C4-2B (cell line): Measurements from ENCODE around the gene TNFRSF21.
"Not testable (repeated sequence)": the region's sequence is repeated elsewhere in the genome, so short reads cannot be mapped to it uniquely, and the experiment has no call there.

Experiments used
- H3K27ac ChIP-seq: fragments of 450-650 bp; 2 replicates; pipeline ENCODE4 v1.5.1; 2017
- CTCF ChIP-seq: fragments of 450-650 bp; conservative IDR thresholded peaks from 2 replicates; pipeline ENCODE4 v1.5.1; 2017; ENCODE audit warnings: mild to moderate bottlenecking
- ZFX ChIP-seq: fragments of 450-650 bp; IDR thresholded peaks from 2 replicates; pipeline ENCODE4 v1.6.1; 2017

Gene TNFRSF21

GRCh38 chr6:47235421-47235820 lies 74.3 kb downstream of the TNFRSF21 start:
- peak overlapping the region; percentile 51; the same call in 1 of the 2 replicates for H3K27ac ChIP-seq

GRCh38 chr6:47234266-47234933 lies 75.3 kb downstream of the TNFRSF21 start:
- TF ChIP-seq ZFX: no peak
- no peak for TF ChIP-seq CTCF
- H3K27ac ChIP-seq: no peak overlapping the region

More at GRCh38 chr6:47235421-47235820, 74.3 kb downstream of the TNFRSF21 start:
- no peak for TF ChIP-seq ZFX
- TF ChIP-seq CTCF: no peak

GRCh38 chr6:47231151-47231550 lies 78.6 kb downstream of the TNFRSF21 start:
- no peak for TF ChIP-seq CTCF
- TF ChIP-seq ZFX: no peak

GRCh38 chr6:47230579-47230978 lies 79.1 kb downstream of the TNFRSF21 start:
- TF ChIP-seq CTCF (no peak), ZFX (no peak)
- no peak overlapping the region for H3K27ac ChIP-seq

More at GRCh38 chr6:47231151-47231550, 78.6 kb downstream of the TNFRSF21 start:
- H3K27ac ChIP-seq: no peak overlapping the region

GRCh38 chr6:47229255-47229654 lies 80.5 kb downstream of the TNFRSF21 start:
- no peak for TF ChIP-seq ZFX
- TF ChIP-seq CTCF: no peak
- H3K27ac ChIP-seq: no peak overlapping the region

- not testable (repeated sequence) for H3K27ac ChIP-seq
Observed at GRCh38 chr6:47228093-47228492, 81.6 kb downstream of the TNFRSF21 start.

- not testable (repeated sequence) for H3K27ac ChIP-seq
Observed at GRCh38 chr6:47223251-47223650, 86.5 kb downstream of the TNFRSF21 start.

- TF ChIP-seq CTCF: no peak
- TF ChIP-seq ZFX: no peak
- H3K27ac ChIP-seq: no peak overlapping the region
Observed at GRCh38 chr6:47221565-47221964, 88.1 kb downstream of the TNFRSF21 start.
